Tibial artery (tissue), 4 donors: ENCODE results near the gene SYT11.

ENCODE experiments used
- DNase-seq, 2 donors: peaks; one replicate each; pipeline ENCODE4 v3.0.0-alpha.2; 2019
- H3K27ac ChIP-seq, 2 donors: fragments of 200-600 bp; sonication (generic) in 1 of 2; 1 replicate in 1 of 2; 2 replicates in 1 of 2; pipeline ENCODE4 v1.5.1; 2018 to 2019; ENCODE audit warnings: mild to moderate bottlenecking in 1 of 2
- H3K27me3 ChIP-seq, 2 donors: fragments of 200-600 bp; sonication (generic) in 1 of 2; one replicate each; pipeline versions ENCODE4 v1.5.1 to v1.6.0; 2016 to 2019
- H3K36me3 ChIP-seq, 3 donors: fragments of 200-600 bp; sonication (generic) in 2 of 3; one replicate each; pipeline ENCODE4 v1.5.1; 2016 to 2019; ENCODE audit warnings: mild to moderate bottlenecking in 2 of 3
- H3K4me1 ChIP-seq, 4 donors: fragments of 200-600 bp; sonication (generic) in 2 of 4; 1 replicate in 3 of 4; 2 replicates in 1 of 4; pipeline ENCODE4 v1.5.1; 2016 to 2019
- H3K4me3 ChIP-seq, 2 donors: fragments of 200-600 bp; sonication (generic) in 1 of 2; 1 replicate in 1 of 2; 2 replicates in 1 of 2; pipeline ENCODE4 v1.5.1; 2018 to 2019; ENCODE audit warnings: mild to moderate bottlenecking in 2 of 2
- H3K9me3 ChIP-seq, 3 donors: fragments of 200-600 bp; sonication (generic) in 1 of 3; one replicate each; pipeline ENCODE4 v1.5.1; 2016 to 2019
- intact Hi-C: fragments of 100-400 bp; cut with DNase I; formaldehyde crosslinking; loops from one replicate; pipeline ENCODE4 v1.15.0; 2023; ENCODE audit warnings: low total_unique reads
- TF ChIP-seq, protein P1 (sequence below), 2 experiments: fragments of 200-600 bp in 1 of 2; fragments of 450-650 bp in 1 of 2; IDR thresholded peaks; one replicate each; pipeline ENCODE4 v1.5.1; 2017 to 2019; ENCODE audit warnings: antibody characterized with exemption in 2 of 2, mild to moderate bottlenecking in 1 of 2, moderate library complexity in 1 of 2

The SYT11 gene

GRCh38 chr1:155859234-155859829 is at the start of gene SYT11:
Gene SYT11 (plus strand): TSS chr1:155859567. CDS start chr1:155859762, 195 bp downstream.
- peak; percentile 95 to 98 for DNase-seq
- Histone ChIP-seq H3K27ac (peak within 1 kb of the TSS; percentile 86), H3K9me3 (no peaks in the 10 kb centered on the region), H3K27me3 (no peaks in the 10 kb centered on the region), H3K36me3 (peaks cover 0 to 6% (median 4%) of the 10 kb centered on the region in 3 donors), H3K4me1 (peaks cover 0 to 42% (median 21%) of the 10 kb centered on the region in 4 donors), H3K4me3 (peak within 1 kb of the TSS; percentile 50 to 53)
- intact Hi-C loops, result no loop called here
- TF ChIP-seq, protein P1, sequence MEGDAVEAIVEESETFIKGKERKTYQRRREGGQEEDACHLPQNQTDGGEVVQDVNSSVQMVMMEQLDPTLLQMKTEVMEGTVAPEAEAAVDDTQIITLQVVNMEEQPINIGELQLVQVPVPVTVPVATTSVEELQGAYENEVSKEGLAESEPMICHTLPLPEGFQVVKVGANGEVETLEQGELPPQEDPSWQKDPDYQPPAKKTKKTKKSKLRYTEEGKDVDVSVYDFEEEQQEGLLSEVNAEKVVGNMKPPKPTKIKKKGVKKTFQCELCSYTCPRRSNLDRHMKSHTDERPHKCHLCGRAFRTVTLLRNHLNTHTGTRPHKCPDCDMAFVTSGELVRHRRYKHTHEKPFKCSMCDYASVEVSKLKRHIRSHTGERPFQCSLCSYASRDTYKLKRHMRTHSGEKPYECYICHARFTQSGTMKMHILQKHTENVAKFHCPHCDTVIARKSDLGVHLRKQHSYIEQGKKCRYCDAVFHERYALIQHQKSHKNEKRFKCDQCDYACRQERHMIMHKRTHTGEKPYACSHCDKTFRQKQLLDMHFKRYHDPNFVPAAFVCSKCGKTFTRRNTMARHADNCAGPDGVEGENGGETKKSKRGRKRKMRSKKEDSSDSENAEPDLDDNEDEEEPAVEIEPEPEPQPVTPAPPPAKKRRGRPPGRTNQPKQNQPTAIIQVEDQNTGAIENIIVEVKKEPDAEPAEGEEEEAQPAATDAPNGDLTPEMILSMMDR (IDR thresholded peaks at IDR 0.05), result peak in 1 of 2 experiments; percentile 13

GRCh38 chr1:155812878-155813277 is 46.5 kb upstream of the SYT11 start:
- DNase-seq, result no peak
- H3K9me3 ChIP-seq, result no peaks in the 10 kb centered on the region
- H3K27me3 ChIP-seq, result no peaks in the 10 kb centered on the region
- no peak overlapping the region for H3K4me3 ChIP-seq
- no peak overlapping the region for H3K27ac ChIP-seq
- H3K36me3 ChIP-seq, result peaks cover 15 to 79% (median 55%) of the 10 kb centered on the region in 3 donors
- H3K4me1 ChIP-seq, result no peaks in the 10 kb centered on the region
- intact Hi-C loops, result no loop called here
- TF ChIP-seq, protein P1 (IDR thresholded peaks at IDR 0.05), result no peak

DNA sequence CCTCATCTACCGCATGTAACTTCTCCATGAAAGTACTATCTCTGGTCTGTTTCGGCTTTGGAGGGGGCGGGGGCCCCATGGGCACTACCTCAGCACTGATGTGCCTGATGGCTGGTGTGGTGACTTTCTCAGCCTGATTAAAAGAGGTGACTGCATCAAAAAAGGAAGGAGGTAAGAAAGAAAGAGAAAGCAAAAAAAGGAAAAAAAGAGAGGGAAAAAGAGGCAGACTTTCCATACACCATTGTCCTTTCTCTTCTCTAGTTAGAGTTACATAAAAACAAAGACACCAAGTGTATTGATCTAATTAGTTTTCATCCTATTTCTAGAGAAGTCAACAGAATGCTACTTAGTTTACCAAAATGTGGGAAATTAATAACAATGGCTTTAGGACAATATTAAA is 45.7 kb upstream of the SYT11 start:
- no peaks in the 10 kb centered on the region for H3K9me3 ChIP-seq
- H3K4me3 ChIP-seq, result no peak overlapping the region
- H3K27ac ChIP-seq, result no peak overlapping the region
- H3K27me3 ChIP-seq, result no peaks in the 10 kb centered on the region
- TF ChIP-seq, protein P1 (IDR thresholded peaks at IDR 0.05), result no peak
- H3K36me3 ChIP-seq, result peaks cover 15 to 79% (median 59%) of the 10 kb centered on the region in 3 donors
- no peak for DNase-seq
- intact Hi-C loops, result no loop called here
- H3K4me1 ChIP-seq, result no peaks in the 10 kb centered on the region

- no peak overlapping the region for H3K4me3 ChIP-seq
- no peaks in the 10 kb centered on the region for H3K27me3 ChIP-seq
- H3K27ac ChIP-seq, result no peak overlapping the region
- no peaks in the 10 kb centered on the region for H3K9me3 ChIP-seq
- intact Hi-C loops, result no loop called here
- no peak for DNase-seq
- TF ChIP-seq, protein P1 (IDR thresholded peaks at IDR 0.05), result no peak
- peaks cover 38 to 98% (median 74%) of the 10 kb centered on the region in 3 donors for H3K36me3 ChIP-seq
- no peaks in the 10 kb centered on the region for H3K4me1 ChIP-seq
Measured at GRCh38 chr1:155816351-155816750, 43.0 kb upstream of the SYT11 start.

DNA sequence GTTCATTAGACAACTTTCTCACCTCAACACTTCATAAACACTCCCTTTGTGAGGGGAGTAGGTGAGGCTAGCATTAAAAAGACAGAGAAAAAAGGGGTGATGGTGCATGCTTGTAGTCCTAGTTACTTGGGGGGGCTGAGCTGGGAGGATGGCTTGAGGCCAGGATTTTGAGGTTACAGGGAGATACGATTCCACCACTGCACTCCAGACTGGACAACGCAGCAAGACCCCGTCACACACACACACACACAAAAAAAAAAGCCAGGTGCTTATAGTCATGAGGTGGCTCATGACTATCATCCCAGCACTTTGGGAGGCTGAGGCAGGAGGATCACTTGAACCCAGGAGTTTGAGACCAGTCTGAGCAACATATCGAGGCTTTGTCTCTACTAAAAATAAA is 31.9 kb upstream of the SYT11 start:
- Histone ChIP-seq H3K4me1 (no peaks in the 10 kb centered on the region), H3K9me3 (no peaks in the 10 kb centered on the region), H3K27me3 (no peaks in the 10 kb centered on the region), H3K27ac (no peak overlapping the region), H3K4me3 (no peak overlapping the region), H3K36me3 (peaks cover 26 to 53% (median 31%) of the 10 kb centered on the region in 3 donors)
- TF ChIP-seq, protein P1 (IDR thresholded peaks at IDR 0.05), result no peak
- no peak for DNase-seq
- intact Hi-C loops, result no loop called here
